HepG2 (cell line): ENCODE data around the gene ENPP1. TPM values are rescaled to one million over a fixed set of nuclear protein-coding genes. Genes with fewer than 3 reads are reported as not detected.

ENCODE experiments used
- ATAC-seq: fragments of 200-7000 bp; cut with Tn5 transposase; 3 replicates; pipeline ENCODE4 v1.9.1; 2020; ENCODE audit warnings: mild to moderate bottlenecking, moderate library complexity
- BruUV-seq: library from RNA; stranded (reverse); fragments of 400-500 nt; replicated peaks from 2 replicates; lab custom pipeline; 2021; lab: Mats Ljungman, UMichigan
- CTCF ChIA-PET: fragments of 300-600 bp; formaldehyde crosslinking; extraction: SDS; loops from one replicate; lab custom pipeline; 2021; ENCODE audit warnings: low total read pairs, inconsistent platforms, low intra/inter-chr PET ratio; lab: Yijun Ruan, JAX
- POLR2A ChIA-PET: fragments of 350-600 bp; sonication (Branson Sonifier 250); formaldehyde crosslinking; loops from one replicate; lab custom pipeline; 2020; ENCODE audit warnings: antibody characterized with exemption, inconsistent platforms; lab: Yijun Ruan, JAX
- DNase-seq: peaks from one replicate; pipeline ENCODE4 v3.0.0-alpha.2; 2015; ENCODE audit warnings: low spot score
- FAIRE-seq: peaks from 3 replicates; lab custom pipeline; 2011; peaks lifted over from hg19 to GRCh38; lab: Jason Lieb, UNC
- H2AFZ ChIP-seq: one replicate; pipeline ENCODE4 v1.6.1; 2011; ENCODE audit warnings: low read length, inconsistent platforms
- H3K27ac ChIP-seq: fragments of 300-600 bp; 3 replicates; pipeline ENCODE4 v1.8.0; 2011; ENCODE audit warnings: mixed run types, mild to moderate bottlenecking, mixed read lengths, low read length, inconsistent platforms; ENCODE audit not compliant: insufficient read depth; ENCODE audit errors: extremely low read length
- H3K27me3 ChIP-seq, 2 experiments: fragments of 200-600 bp in 1 of 2; 2 replicates in 1 of 2; 3 replicates in 1 of 2; pipeline versions ENCODE4 v1.6.0 to v1.8.0; 2011; ENCODE audit warnings: low read length in 2 of 2, mild to moderate bottlenecking in 2 of 2, moderate library complexity in 2 of 2, inconsistent platforms in 1 of 2; ENCODE audit not compliant: insufficient read depth in 2 of 2, control insufficient read depth in 1 of 2
- H3K36me3 ChIP-seq, 2 experiments: fragments of 200-600 bp in 1 of 2; replicated peaks in 1 of 2; 2 replicates in 1 of 2; 3 replicates in 1 of 2; pipeline versions ENCODE4 v1.5.1 to v1.8.0; 2011; ENCODE audit warnings: low read length in 2 of 2, inconsistent platforms in 1 of 2; ENCODE audit not compliant: insufficient read depth in 2 of 2, control insufficient read depth in 1 of 2
- H3K4me1 ChIP-seq: 2 replicates; pipeline ENCODE4 v1.5.1; 2012; ENCODE audit warnings: low read length, inconsistent platforms; ENCODE audit not compliant: insufficient read depth
- H3K4me2 ChIP-seq: 2 replicates; pipeline ENCODE4 v1.6.0; 2011; ENCODE audit warnings: low read depth, low read length, inconsistent platforms
- H3K4me3 ChIP-seq, 3 experiments: fragments of 200-600 bp in 1 of 3; sonication (generic), shearing (Covaris generic) in 1 of 3; replicated peaks in 1 of 3; 2 replicates each; pipeline ENCODE4 v1.5.1; 2011 to 2016; ENCODE audit warnings: low read length in 3 of 3, inconsistent platforms in 2 of 3, low read depth in 2 of 3, mild to moderate bottlenecking in 2 of 3, control low read depth in 1 of 3, mixed read lengths in 1 of 3; ENCODE audit not compliant: insufficient read depth in 1 of 3
- H3K79me2 ChIP-seq: one replicate; pipeline ENCODE4 v1.6.1; 2011; ENCODE audit warnings: low read length, inconsistent platforms; ENCODE audit not compliant: insufficient read depth
- H3K9ac ChIP-seq: 2 replicates; pipeline ENCODE4 v1.6.0; 2011; ENCODE audit warnings: mild to moderate bottlenecking, low read depth, low read length, inconsistent platforms; ENCODE audit not compliant: insufficient read depth
- H3K9me3 ChIP-seq: 2 replicates; pipeline ENCODE4 v1.5.1; 2012; ENCODE audit warnings: mild to moderate bottlenecking, low read length
- H4K20me1 ChIP-seq: 2 replicates; pipeline ENCODE4 v1.6.0; 2011; ENCODE audit warnings: inconsistent platforms, mild to moderate bottlenecking, low read length, moderate library complexity; ENCODE audit not compliant: insufficient read depth
- CEBPB ChIP-seq: IDR thresholded peaks from 2 replicates; pipeline ENCODE4 v1.6.1; 2011; ENCODE audit warnings: low read depth, low read length, improper control_type of control experiment, borderline replicate concordance
- CEBPG ChIP-seq: IDR thresholded peaks from 2 replicates; pipeline ENCODE4 v1.6.1; 2016
- FOXP1 ChIP-seq, 2 experiments: fragments of 450-650 bp in 1 of 2; IDR thresholded peaks; 2 replicates each; pipeline ENCODE4 v1.6.1; 2017 to 2018; ENCODE audit warnings: antibody characterized with exemption in 1 of 2
- GABPA ChIP-seq, 2 experiments: IDR thresholded peaks; 2 replicates each; pipeline ENCODE4 v1.6.1; 2011 to 2016; ENCODE audit warnings: low read depth in 2 of 2, low read length in 1 of 2, missing biosample characterization in 1 of 2, missing genetic modification characterization in 1 of 2
- GTF3A ChIP-seq: sonication (generic); formaldehyde crosslinking; conservative IDR thresholded peaks from 2 replicates; pipeline ENCODE4 v1.4.0; 2020; ENCODE audit warnings: mild to moderate bottlenecking, missing genetic modification reagents
- HNRNPK ChIP-seq: fragments of 200-400 bp; formaldehyde crosslinking; IDR thresholded peaks from 2 replicates; pipeline ENCODE4 v1.6.1; 2018; ENCODE audit warnings: low read length, low read depth, moderate library complexity, mild to moderate bottlenecking; ENCODE audit not compliant: poor library complexity, severe bottlenecking
- NR1H2 ChIP-seq: sonication (generic); formaldehyde crosslinking; IDR thresholded peaks from 2 replicates; pipeline ENCODE4 v1.8.1; 2022; ENCODE audit warnings: low read depth, missing genetic modification reagents, borderline replicate concordance
- RCOR2 ChIP-seq: IDR thresholded peaks from 2 replicates; pipeline ENCODE4 v1.6.1; 2016; ENCODE audit warnings: missing biosample characterization, missing genetic modification reagents
- SMC3 ChIP-seq: IDR thresholded peaks from 2 replicates; pipeline ENCODE4 v1.6.1; 2011; ENCODE audit warnings: low read length, improper control_type of control experiment
- ZSCAN22 ChIP-seq: sonication (generic); formaldehyde crosslinking; IDR thresholded peaks from 2 replicates; pipeline ENCODE4 v1.4.0; 2020; ENCODE audit warnings: mild to moderate bottlenecking, missing genetic modification reagents
- WGBS: methylation state at CpG from one replicate; pipeline ENCODE4 v1.1.6; 2017; ENCODE audit warnings: low lambda C conversion rate; 5-methylcytosine and 5-hydroxymethylcytosine counted together
- in situ Hi-C: cut with HindIII; loops from 2 replicates; pipeline ENCODE4 v1.10.0; 2017; ENCODE audit warnings: low pct_unique_long_range_greater_than_20kb; ENCODE audit not compliant: extremely low pct_ligation_motif_present
- intact Hi-C: fragments of 100-400 bp; cut with micrococcal nuclease; formaldehyde crosslinking; loops from one replicate; pipeline ENCODE4 v1.10.0; 2022; ENCODE audit not compliant: unreplicated experiment
- polyA plus RNA-seq, 8 experiments: library from polyadenylated mRNA; depleted of rRNA in 3 of 8; stranded (reverse) in 7 of 8; unstranded in 1 of 8; fragments of >200 nt; fragmentation: Illumina TruSeq in 4 of 8; extraction: Trizol in 4 of 8; gene quantifications; 2 replicates each; pipeline versions ENCODE4 v1.2.1 to v1.2.3, GENCODE V29; 2011 to 2016; ENCODE audit warnings: low read depth in 4 of 8, missing spikeins in 1 of 8, mixed read lengths in 1 of 8; ENCODE audit not compliant: insufficient read depth in 1 of 8
- total RNA-seq, 5 experiments: library from RNA; depleted of rRNA; stranded (reverse); fragments of >200 nt; fragmentation: Illumina TruSeq; extraction: Trizol; gene quantifications; 2 replicates each; pipeline ENCODE4 v1.2.3, GENCODE V29; 2016; ENCODE audit warnings: low read depth in 1 of 5

The ENPP1 gene
- total and polyA plus RNA-seq, 2 of the 13 experiments (the other 11 are each of a cell fraction or from before 2014, with no cell fraction given): 56.5 to 160 TPM

DNA sequence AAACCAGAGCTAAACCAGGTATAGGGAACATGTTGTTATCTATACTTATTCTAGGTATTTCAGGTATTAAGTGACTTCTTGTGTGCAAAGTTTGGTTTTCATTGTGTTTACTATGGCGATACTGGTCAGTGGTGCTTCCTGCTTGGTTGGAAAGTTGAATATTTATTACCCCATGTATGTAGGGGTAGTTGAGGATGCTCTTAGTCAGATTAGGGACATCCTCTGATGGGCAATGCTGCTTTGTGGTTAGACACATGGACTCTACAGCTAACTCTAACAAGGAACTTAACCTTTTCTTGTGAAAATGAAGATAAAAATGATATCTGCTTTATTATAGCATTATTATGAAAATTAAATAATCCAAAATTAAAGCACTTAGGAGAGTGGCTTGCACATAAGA, 44.1 kb upstream of the ENPP1 start:
- Histone ChIP-seq H2AFZ (peak overlapping the region; percentile 37), H3K36me3 (no peaks in the 10 kb centered on the region), H3K27me3 (no peaks in the 10 kb centered on the region), H3K4me3 (no peak overlapping the region), H4K20me1 (no peaks in the 10 kb centered on the region), H3K4me2 (peak overlapping the region; percentile 21; the same call in 1 of the 2 replicates), H3K9me3 (no peaks in the 10 kb centered on the region), H3K27ac (peak overlapping the region; percentile 77), H3K79me2 (no peaks in the 10 kb centered on the region), H3K9ac (no peak overlapping the region), H3K4me1 (peaks cover 75% of the 10 kb centered on the region)
- TF ChIP-seq FOXP1 (IDR thresholded peaks at IDR 0.05) (no peak), FOXP1 (CRISPR knock-in tag; IDR thresholded peaks at IDR 0.05) (0 out of 2 replicates have a peak, but pooled peaks have one; percentile 2), RCOR2 (CRISPR knock-in tag) (0 out of 2 replicates have a peak, but pooled peaks have one; percentile 6), HNRNPK (no peak)
- in situ Hi-C loops: no loop called here
- intact Hi-C loops: loop anchor here (1.0 kb wide), 1 partner anchor 8 kb away; no protein-coding TSS in a partner anchor
- POLR2A ChIA-PET: interaction anchor here (1.3 to 1.5 kb wide), 2 partner anchors 9 to 80 kb away, joined by 4 to 8 read pairs; no protein-coding TSS in a partner anchor
- CTCF ChIA-PET: no interaction called here
- FAIRE-seq: no peak
- ATAC-seq: no peak
- DNase-seq: no peak
- 22% methylated on average over 1 of the region's 1 CpG for WGBS
- no TSS peak for BruUV-seq

DNA sequence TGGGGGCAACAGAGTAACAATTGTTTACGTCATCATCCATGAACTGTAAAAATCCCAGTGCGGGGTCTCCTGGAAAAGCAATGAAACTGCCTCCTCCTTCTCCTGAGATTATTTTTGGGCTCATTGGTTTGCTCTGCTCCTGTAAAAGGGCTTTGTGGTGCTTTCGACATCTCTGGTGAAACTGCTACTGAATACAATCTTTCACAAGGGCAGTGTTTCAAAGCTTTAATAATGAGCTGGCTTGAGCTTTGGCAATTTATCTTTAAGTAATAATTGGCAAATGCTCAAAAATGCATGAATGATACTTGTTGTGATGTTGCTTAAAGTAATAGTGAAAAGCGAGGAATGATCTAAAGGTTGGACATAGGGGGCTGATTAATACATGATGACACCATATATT, 43.5 kb upstream of the ENPP1 start:
- ATAC-seq: no peak
- Histone ChIP-seq H3K27me3 (no peaks in the 10 kb centered on the region), H2AFZ (peak overlapping the region; percentile 37), H3K79me2 (no peaks in the 10 kb centered on the region), H3K4me2 (peak overlapping the region; percentile 21), H3K27ac (peak overlapping the region; percentile 77), H3K4me3 (no peak overlapping the region), H3K9ac (no peak overlapping the region), H4K20me1 (no peaks in the 10 kb centered on the region), H3K9me3 (no peaks in the 10 kb centered on the region), H3K4me1 (peaks cover 81% of the 10 kb centered on the region), H3K36me3 (no peaks in the 10 kb centered on the region)
- no TSS peak for BruUV-seq
- DNase-seq: peak; percentile 44
- in situ Hi-C loops (no loop called here), intact Hi-C loops (no loop called here)
- CTCF ChIA-PET: no interaction called here
- 82% methylated on average over 4 of the region's 4 CpGs for WGBS
- FAIRE-seq: no peak
- no peak for TF ChIP-seq NR1H2 (CRISPR knock-in tag)
- no peak for TF ChIP-seq GABPA (IDR thresholded peaks at IDR 0.05; ENCODE audit: low read depth, low read length)
- TF ChIP-seq GABPA (CRISPR knock-in tag; IDR thresholded peaks at IDR 0.05; ENCODE audit: low read depth): 0 out of 2 replicates have a peak, but pooled peaks have one; percentile 5
- 0 out of 2 replicates have a peak, but pooled peaks have one; percentile 20 for TF ChIP-seq CEBPB
- no peak for TF ChIP-seq ZSCAN22 (CRISPR knock-in tag)
- peak; percentile 63; the same call in 1 of the 2 replicates for TF ChIP-seq CEBPG (CRISPR knock-in tag)
- no peak for TF ChIP-seq GTF3A (CRISPR knock-in tag)
- 0 out of 2 replicates have a peak, but pooled peaks have one; percentile 2 for TF ChIP-seq SMC3
- POLR2A ChIA-PET: interaction anchor here (3.6 kb wide), 1 partner anchor 9 kb away, joined by 38 read pairs; no protein-coding TSS in a partner anchor
